GM12875 (cell line): ENCODE measurements around the gene GRID2IP.

Experiments
- H3K4me3 ChIP-seq: one replicate; pipeline ENCODE4 v1.5.1; 2011; ENCODE audit warnings: low read depth, low read length, control low read depth
- TF ChIP-seq, protein P1 (sequence below): IDR thresholded peaks from 2 replicates; pipeline ENCODE4 v1.5.1; 2011; ENCODE audit warnings: low read depth, mild to moderate bottlenecking, control low read depth, inconsistent platforms, low read length, moderate library complexity, borderline replicate concordance; ENCODE audit not compliant: insufficient read depth

GRID2IP gene

DNA sequence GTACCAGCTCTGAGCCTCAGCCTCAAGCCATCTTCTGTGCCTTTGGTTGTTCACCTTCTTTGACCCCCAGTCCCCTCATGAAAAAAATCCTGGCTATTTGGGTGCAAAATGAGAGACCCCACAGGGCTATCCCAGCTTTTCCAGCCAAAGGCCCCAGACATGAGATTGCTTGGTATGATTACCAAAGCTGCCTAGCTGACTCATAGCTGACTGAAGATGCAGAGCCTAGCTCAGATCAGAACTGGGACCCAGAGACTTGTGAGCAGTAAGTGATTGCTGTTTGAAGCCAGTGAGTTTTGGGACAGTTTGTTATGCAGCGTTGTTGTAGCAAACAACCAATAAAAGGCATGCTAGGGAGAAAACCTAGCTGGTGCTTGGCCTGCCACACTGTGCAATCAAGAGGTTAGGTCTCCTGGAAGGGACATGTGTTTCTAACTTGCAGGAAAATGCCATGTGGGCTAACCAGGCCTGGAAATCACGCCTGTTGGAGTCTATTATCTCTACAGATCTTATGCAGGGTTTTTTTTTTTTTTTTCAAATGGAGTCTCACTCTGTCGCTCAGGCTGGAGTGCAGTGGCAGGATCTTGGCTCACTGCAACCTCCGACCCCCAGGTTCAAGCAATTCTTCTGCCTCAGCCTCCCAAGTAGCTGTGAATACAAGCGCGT is 55.5 kb downstream of the GRID2IP start:
- TF ChIP-seq, protein P1, sequence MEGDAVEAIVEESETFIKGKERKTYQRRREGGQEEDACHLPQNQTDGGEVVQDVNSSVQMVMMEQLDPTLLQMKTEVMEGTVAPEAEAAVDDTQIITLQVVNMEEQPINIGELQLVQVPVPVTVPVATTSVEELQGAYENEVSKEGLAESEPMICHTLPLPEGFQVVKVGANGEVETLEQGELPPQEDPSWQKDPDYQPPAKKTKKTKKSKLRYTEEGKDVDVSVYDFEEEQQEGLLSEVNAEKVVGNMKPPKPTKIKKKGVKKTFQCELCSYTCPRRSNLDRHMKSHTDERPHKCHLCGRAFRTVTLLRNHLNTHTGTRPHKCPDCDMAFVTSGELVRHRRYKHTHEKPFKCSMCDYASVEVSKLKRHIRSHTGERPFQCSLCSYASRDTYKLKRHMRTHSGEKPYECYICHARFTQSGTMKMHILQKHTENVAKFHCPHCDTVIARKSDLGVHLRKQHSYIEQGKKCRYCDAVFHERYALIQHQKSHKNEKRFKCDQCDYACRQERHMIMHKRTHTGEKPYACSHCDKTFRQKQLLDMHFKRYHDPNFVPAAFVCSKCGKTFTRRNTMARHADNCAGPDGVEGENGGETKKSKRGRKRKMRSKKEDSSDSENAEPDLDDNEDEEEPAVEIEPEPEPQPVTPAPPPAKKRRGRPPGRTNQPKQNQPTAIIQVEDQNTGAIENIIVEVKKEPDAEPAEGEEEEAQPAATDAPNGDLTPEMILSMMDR = no peak
- no peak overlapping the region for H3K4me3 ChIP-seq

DNA sequence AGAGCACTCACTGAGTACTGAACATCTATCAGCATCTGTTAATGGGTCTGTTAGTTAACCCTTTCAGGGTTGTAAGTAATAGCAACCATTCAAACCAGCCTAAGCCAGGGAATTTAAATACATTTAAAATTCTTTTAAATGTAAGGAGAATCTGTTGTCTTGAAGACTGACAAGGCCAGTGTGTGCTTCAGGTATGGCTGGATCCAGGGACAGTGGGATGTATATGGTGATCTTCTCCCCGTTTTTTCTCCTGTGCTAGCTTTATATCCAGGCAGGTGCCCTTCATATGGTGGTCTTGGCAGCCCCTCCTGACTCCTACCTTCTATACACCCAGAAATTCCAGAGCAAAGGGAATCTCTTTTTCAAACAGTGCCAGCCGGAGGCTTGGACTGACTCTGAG is 56.9 kb downstream of the GRID2IP start:
- TF ChIP-seq, protein P1 = no peak
- no peak overlapping the region for H3K4me3 ChIP-seq

DNA sequence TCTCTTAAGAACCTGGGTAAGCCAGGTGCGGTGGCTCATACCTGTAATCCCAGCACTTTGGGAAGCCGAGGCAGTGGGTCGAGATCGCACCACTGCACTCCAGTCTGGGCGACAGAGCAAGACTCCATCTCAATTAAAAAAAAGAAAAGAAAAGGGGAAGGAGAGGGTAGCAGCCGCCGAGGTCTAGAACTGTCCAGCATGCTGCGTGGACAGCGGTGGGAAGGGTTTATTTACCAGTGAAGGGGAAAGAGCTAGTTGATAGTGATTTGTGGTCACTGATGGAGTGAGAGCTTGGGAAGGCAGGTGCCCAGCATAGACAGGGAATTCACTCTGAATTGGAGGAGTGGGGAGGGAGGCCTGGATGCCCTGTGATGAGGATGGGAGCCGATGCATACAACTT is 60.1 kb downstream of the GRID2IP start:
- TF ChIP-seq, protein P1 = no peak
- H3K4me3 ChIP-seq = no peak overlapping the region

DNA sequence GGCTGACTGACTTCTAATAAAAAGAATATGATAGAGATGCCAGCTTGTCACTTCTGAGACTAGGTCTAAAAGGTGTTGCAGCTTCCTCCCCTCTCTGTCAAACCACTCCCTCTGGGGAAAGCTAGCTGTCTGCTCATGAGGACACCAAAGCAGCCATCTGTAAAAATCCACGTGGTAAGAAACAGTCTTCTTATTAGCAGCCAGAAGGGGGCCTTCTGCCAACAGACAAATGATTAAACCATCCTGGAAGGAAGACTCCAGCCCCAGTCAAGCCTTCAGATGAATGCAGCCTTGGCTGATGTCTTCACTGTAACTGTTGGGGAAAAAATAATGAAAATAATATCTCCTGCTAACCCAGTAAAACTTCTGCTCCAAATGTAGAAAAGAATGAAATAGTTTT is 61.6 kb downstream of the GRID2IP start:
- no peak overlapping the region for H3K4me3 ChIP-seq
- TF ChIP-seq, protein P1 = no peak

DNA sequence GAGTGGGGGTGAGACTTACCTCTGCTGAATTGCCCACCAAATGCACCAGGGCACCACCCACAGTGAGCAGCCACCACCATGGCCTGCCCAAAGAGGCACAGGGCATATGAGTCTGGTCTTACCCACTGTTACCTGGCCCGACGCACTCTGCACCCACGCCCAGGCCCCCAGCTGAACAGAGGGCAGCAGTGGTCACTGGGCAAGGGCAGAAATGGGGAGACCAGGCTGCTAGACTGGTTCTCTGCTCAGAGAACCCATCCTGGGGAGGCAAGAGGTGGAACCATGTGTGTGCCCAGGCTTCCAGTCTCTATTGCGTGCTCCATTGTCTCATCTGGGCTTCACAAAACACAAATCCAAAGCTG is 64.1 kb downstream of the GRID2IP start:
- no peak overlapping the region for H3K4me3 ChIP-seq
- TF ChIP-seq, protein P1 = no peak

DNA sequence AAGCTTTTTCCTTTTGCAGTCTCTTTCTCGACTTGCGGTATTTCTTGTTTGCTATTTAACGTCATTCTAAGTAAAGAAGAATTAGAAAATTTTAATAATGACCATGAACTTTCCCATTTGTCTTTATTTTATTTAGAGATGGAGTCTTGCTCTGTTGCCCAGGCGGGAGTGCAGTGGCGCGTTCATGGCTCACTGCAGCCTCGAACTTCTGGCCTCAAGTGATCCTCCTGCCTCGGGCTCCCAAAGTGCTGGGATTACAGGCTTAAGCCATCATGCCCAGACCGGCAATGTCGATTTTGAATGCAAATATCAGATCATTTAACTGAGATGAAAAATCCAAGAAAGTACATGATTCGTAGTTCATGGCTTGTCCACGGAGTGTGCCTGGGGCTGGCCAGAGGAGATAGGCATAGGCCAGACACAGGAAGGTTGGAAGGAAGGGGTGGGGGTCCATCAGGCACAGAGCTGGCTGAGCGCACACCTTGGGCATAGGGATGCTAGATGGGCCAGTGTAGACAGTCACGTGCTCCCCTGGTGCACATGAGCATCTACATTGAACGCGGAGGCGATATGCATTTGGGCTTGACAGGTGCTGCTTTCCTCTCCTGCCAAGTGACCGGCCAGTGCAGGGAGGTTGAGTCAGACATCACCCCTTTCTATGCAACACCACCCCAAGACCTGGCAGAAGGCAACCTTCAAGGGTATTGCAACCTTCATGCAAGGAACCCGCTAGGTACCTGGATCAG is 64.7 kb downstream of the GRID2IP start:
- TF ChIP-seq, protein P1 = no peak
- H3K4me3 ChIP-seq = no peak overlapping the region

DNA sequence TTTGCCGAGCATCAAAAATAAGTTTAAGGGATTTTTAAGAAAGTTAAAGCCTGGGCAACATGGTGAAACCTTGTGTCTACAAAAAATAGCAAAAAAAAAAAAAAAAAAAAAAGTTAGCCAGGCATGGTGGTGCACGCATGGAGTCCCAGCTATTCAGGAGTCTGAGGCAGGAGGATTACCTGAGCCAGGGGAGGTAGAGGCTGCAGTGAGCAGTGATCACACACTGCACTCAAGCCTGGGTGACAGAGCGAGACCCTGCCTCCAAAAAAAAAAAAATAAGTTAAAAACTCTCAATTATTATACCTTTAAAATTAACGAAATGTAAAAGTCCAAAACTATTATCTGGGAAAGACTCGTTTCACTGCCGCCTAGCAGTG is 68.5 kb downstream of the GRID2IP start:
- TF ChIP-seq, protein P1 = no peak
- peak overlapping the region; percentile 89 for H3K4me3 ChIP-seq
